Ishikawa (cell line): ENCODE data around the gene CFTR.

Source experiments
- CEBPB ChIP-seq: IDR thresholded peaks from 2 replicates; pipeline ENCODE4 v1.6.1; 2012
- CREB1 ChIP-seq: IDR thresholded peaks from 2 replicates; pipeline ENCODE4 v1.6.1; 2012; ENCODE audit warnings: low read depth
- EGR1 ChIP-seq: IDR thresholded peaks from 2 replicates; pipeline ENCODE4 v1.6.1; 2012
- EP300 ChIP-seq: IDR thresholded peaks from 2 replicates; pipeline ENCODE4 v1.6.1; 2012; ENCODE audit warnings: borderline replicate concordance
- FOXM1 ChIP-seq: IDR thresholded peaks from 2 replicates; pipeline ENCODE4 v1.6.1; 2012; ENCODE audit warnings: low read depth, borderline replicate concordance
- MAX ChIP-seq: IDR thresholded peaks from 2 replicates; pipeline ENCODE4 v1.6.1; 2012
- NFIC ChIP-seq: IDR thresholded peaks from 2 replicates; pipeline ENCODE4 v1.6.1; 2012
- RAD21 ChIP-seq: IDR thresholded peaks from 2 replicates; pipeline ENCODE4 v1.6.1; 2012; ENCODE audit warnings: low read depth
- REST ChIP-seq: IDR thresholded peaks from 2 replicates; pipeline ENCODE4 v1.6.1; 2012; ENCODE audit warnings: low read depth, mild to moderate bottlenecking
- TAF1 ChIP-seq: IDR thresholded peaks from 2 replicates; pipeline ENCODE4 v1.6.1; 2012; ENCODE audit warnings: low read depth, mild to moderate bottlenecking
- TCF12 ChIP-seq: IDR thresholded peaks from 2 replicates; pipeline ENCODE4 v1.6.1; 2012; ENCODE audit warnings: low read depth
- TEAD4 ChIP-seq: IDR thresholded peaks from 2 replicates; pipeline ENCODE4 v1.6.1; 2012
- USF1 ChIP-seq: IDR thresholded peaks from 2 replicates; pipeline ENCODE4 v1.6.1; 2012
- YY1 ChIP-seq: IDR thresholded peaks from 2 replicates; pipeline ENCODE4 v1.6.1; 2012; ENCODE audit warnings: low read depth
- ZBTB7A ChIP-seq: IDR thresholded peaks from 2 replicates; pipeline ENCODE4 v1.6.1; 2012; ENCODE audit warnings: low read depth

The CFTR gene

GRCh38 chr7:117654780-117655179 lies 175.0 kb downstream of the CFTR start:
- TF ChIP-seq TAF1 (no peak), EP300 (no peak), NFIC (no peak), FOXM1 (no peak), ZBTB7A (no peak), EGR1 (no peak), MAX (no peak), TCF12 (no peak), RAD21 (no peak), YY1 (no peak), CREB1 (no peak), CEBPB (no peak), USF1 (no peak)

GRCh38 chr7:117656806-117657205 lies 177.0 kb downstream of the CFTR start:
- no peak for TF ChIP-seq FOXM1
- TF ChIP-seq EGR1 = no peak
- no peak for TF ChIP-seq NFIC
- TF ChIP-seq ZBTB7A = no peak
- TF ChIP-seq TAF1 = no peak
- no peak for TF ChIP-seq USF1
- TF ChIP-seq MAX = no peak
- no peak for TF ChIP-seq CEBPB
- TF ChIP-seq CREB1 = no peak
- TF ChIP-seq TEAD4 = no peak
- TF ChIP-seq EP300 = no peak
- no peak for TF ChIP-seq TCF12
- no peak for TF ChIP-seq YY1
- TF ChIP-seq RAD21 = no peak
- TF ChIP-seq REST = no peak

GRCh38 chr7:117659531-117660011 lies 179.7 kb downstream of the CFTR start:
- TF ChIP-seq TAF1 = no peak
- no peak for TF ChIP-seq CREB1
- no peak for TF ChIP-seq MAX
- no peak for TF ChIP-seq NFIC
- TF ChIP-seq CEBPB = no peak
- TF ChIP-seq FOXM1 = no peak
- no peak for TF ChIP-seq ZBTB7A
- no peak for TF ChIP-seq YY1
- no peak for TF ChIP-seq USF1
- no peak for TF ChIP-seq RAD21
- no peak for TF ChIP-seq EP300
- no peak for TF ChIP-seq REST
- TF ChIP-seq TCF12 = no peak
- no peak for TF ChIP-seq TEAD4
- TF ChIP-seq EGR1 = no peak

GRCh38 chr7:117661328-117661727 lies 181.5 kb downstream of the CFTR start:
- TF ChIP-seq USF1 = no peak
- no peak for TF ChIP-seq REST
- TF ChIP-seq TEAD4 = no peak
- no peak for TF ChIP-seq RAD21
- no peak for TF ChIP-seq TCF12
- no peak for TF ChIP-seq CREB1
- TF ChIP-seq EGR1 = no peak
- TF ChIP-seq EP300 = no peak
- TF ChIP-seq CEBPB = no peak
- TF ChIP-seq YY1 = no peak
- TF ChIP-seq TAF1 = no peak
- no peak for TF ChIP-seq ZBTB7A
- TF ChIP-seq NFIC = no peak
- no peak for TF ChIP-seq MAX
